ENCODE measurements around the gene SLC22A31.

Gene SLC22A31

GRCh38 chr16:89174055-89174827 lies 26.1 kb downstream of the SLC22A31 start:
- no peaks in the 10 kb centered on the region for H3F3A ChIP-seq (ENCODE audit: insufficient read depth)

GRCh38 chr16:89173174-89173921 lies 27.0 kb downstream of the SLC22A31 start:
- Histone ChIP-seq H3K9ac (ENCODE audit: low read length) (no peak overlapping the region), H3K27ac (ENCODE audit: low read depth, low read length) (no peak overlapping the region)

More at GRCh38 chr16:89174055-89174827, 26.1 kb downstream of the SLC22A31 start:
- TF ChIP-seq EZH2phosphoT487 (conservative IDR thresholded peaks at IDR 0.05; ENCODE audit: low read length) (no peak), CTCF (IDR thresholded peaks at IDR 0.05; ENCODE audit: insufficient read depth, low read length, poor library complexity, severe bottlenecking) (no peak)
- H3K27ac ChIP-seq (ENCODE audit: low read depth, low read length), result no peak overlapping the region
- H3K79me2 ChIP-seq (ENCODE audit: insufficient read depth, low read length), result no peaks in the 10 kb centered on the region
- H3K4me2 ChIP-seq (ENCODE audit: low read depth, low read length, poor library complexity, severe bottlenecking), result no peak overlapping the region
- H2AFZ ChIP-seq (ENCODE audit: low read depth, low read length, severe bottlenecking), result no peak overlapping the region
- no peaks in the 10 kb centered on the region for H3K36me3 ChIP-seq (ENCODE audit: low read length)
- no peak overlapping the region for H3K4me3 ChIP-seq (ENCODE audit: insufficient read depth, low read length, poor library complexity, severe bottlenecking)
- H3K9ac ChIP-seq (ENCODE audit: low read length), result no peak overlapping the region
- H3K9me2 ChIP-seq (replicated peaks; ENCODE audit: insufficient read depth, low read length), result no peaks in the 10 kb centered on the region
- no peaks in the 10 kb centered on the region for H4K20me1 ChIP-seq (ENCODE audit: low read depth, low read length)
- H3K27me3 ChIP-seq (ENCODE audit: low read length), result no peaks in the 10 kb centered on the region
- H3K9me3 ChIP-seq (ENCODE audit: insufficient read depth, low read length), result no peaks in the 10 kb centered on the region

GRCh38 chr16:89172528-89173173 lies 27.7 kb downstream of the SLC22A31 start:
- no peaks in the 10 kb centered on the region for H3K9me3 ChIP-seq (ENCODE audit: insufficient read depth, low read length)
- no peaks in the 10 kb centered on the region for H3K27me3 ChIP-seq (ENCODE audit: low read length)
- H3K4me3 ChIP-seq (ENCODE audit: insufficient read depth, low read length, poor library complexity, severe bottlenecking), result no peak overlapping the region
- no peak overlapping the region for H3K4me2 ChIP-seq (ENCODE audit: low read depth, low read length, poor library complexity, severe bottlenecking)
- H4K20me1 ChIP-seq (ENCODE audit: low read depth, low read length), result no peaks in the 10 kb centered on the region
- no peak overlapping the region for H2AFZ ChIP-seq (ENCODE audit: low read depth, low read length, severe bottlenecking)
- TF ChIP-seq EZH2phosphoT487 (conservative IDR thresholded peaks at IDR 0.05; ENCODE audit: low read length) (no peak), CTCF (IDR thresholded peaks at IDR 0.05; ENCODE audit: insufficient read depth, low read length, poor library complexity, severe bottlenecking) (no peak)
- H3K9ac ChIP-seq (ENCODE audit: low read length), result no peak overlapping the region
- no peaks in the 10 kb centered on the region for H3K79me2 ChIP-seq (ENCODE audit: insufficient read depth, low read length)
- no peak overlapping the region for H3K27ac ChIP-seq (ENCODE audit: low read depth, low read length)
- no peaks in the 10 kb centered on the region for H3F3A ChIP-seq (ENCODE audit: insufficient read depth)
- H3K36me3 ChIP-seq (ENCODE audit: low read length), result no peaks in the 10 kb centered on the region
- H3K9me2 ChIP-seq (replicated peaks; ENCODE audit: insufficient read depth, low read length), result no peaks in the 10 kb centered on the region

More at GRCh38 chr16:89173174-89173921, 27.0 kb downstream of the SLC22A31 start:
- no peaks in the 10 kb centered on the region for H3K9me3 ChIP-seq (ENCODE audit: insufficient read depth, low read length)
- no peaks in the 10 kb centered on the region for H4K20me1 ChIP-seq (ENCODE audit: low read depth, low read length)
- H3K79me2 ChIP-seq (ENCODE audit: insufficient read depth, low read length), result no peaks in the 10 kb centered on the region
- H3K27me3 ChIP-seq (ENCODE audit: low read length), result no peaks in the 10 kb centered on the region
- TF ChIP-seq CTCF (IDR thresholded peaks at IDR 0.05; ENCODE audit: insufficient read depth, low read length, poor library complexity, severe bottlenecking), result no peak
- TF ChIP-seq EZH2phosphoT487 (conservative IDR thresholded peaks at IDR 0.05; ENCODE audit: low read length), result no peak
- H3K36me3 ChIP-seq (ENCODE audit: low read length), result no peaks in the 10 kb centered on the region
- no peaks in the 10 kb centered on the region for H3K9me2 ChIP-seq (replicated peaks; ENCODE audit: insufficient read depth, low read length)
- no peak overlapping the region for H3K4me2 ChIP-seq (ENCODE audit: low read depth, low read length, poor library complexity, severe bottlenecking)
- no peaks in the 10 kb centered on the region for H3F3A ChIP-seq (ENCODE audit: insufficient read depth)
- no peak overlapping the region for H2AFZ ChIP-seq (ENCODE audit: low read depth, low read length, severe bottlenecking)
- H3K4me3 ChIP-seq (ENCODE audit: insufficient read depth, low read length, poor library complexity, severe bottlenecking), result no peak overlapping the region
